M059J (cell line): ENCODE data around the gene PRDX5. TPM values are rescaled to one million over a fixed set of nuclear protein-coding genes. Genes with fewer than 3 reads are reported as not detected.
"Not testable (repeated sequence)": the region's sequence is repeated elsewhere in the genome, so short reads cannot be mapped to it uniquely, and the experiment has no call there.

Experiments used
- DNase-seq: peaks from one replicate; pipeline ENCODE4 v3.0.0-alpha.2; 2012; ENCODE audit warnings: low read depth
- total RNA-seq: library from RNA; depleted of rRNA; stranded (reverse); fragments of >200 nt; shearing (Covaris generic); gene quantifications from 2 replicates; pipeline ENCODE4 v1.2.3, GENCODE V29; 2014

The PRDX5 gene
- total RNA-seq, 1 experiment from 2014 or later = 260 TPM

GRCh38 chr11:64305691-64306562 is 12.0 kb upstream of the PRDX5 start:
- DNase-seq = peak; percentile 55

GRCh38 chr11:64306563-64306875 is 11.4 kb upstream of the PRDX5 start:
- no peak for DNase-seq

- DNase-seq = no peak
Observed at GRCh38 chr11:64306876-64307622, 10.9 kb upstream of the PRDX5 start.

- not testable (repeated sequence) for DNase-seq
Observed at GRCh38 chr11:64307795-64308194, 10.1 kb upstream of the PRDX5 start.

- DNase-seq = no peak
Observed at GRCh38 chr11:64312947-64313346, 5.0 kb upstream of the PRDX5 start.

GRCh38 chr11:64313491-64314145 is 4.3 kb upstream of the PRDX5 start:
- DNase-seq = no peak

- peak; percentile 27 for DNase-seq
Observed at GRCh38 chr11:64314146-64314804, 3.6 kb upstream of the PRDX5 start.

- DNase-seq = no peak
Observed at GRCh38 chr11:64314805-64315561, 2.9 kb upstream of the PRDX5 start.

GRCh38 chr11:64315667-64316526 is 2.0 kb upstream of the PRDX5 start:
- not testable (repeated sequence) for DNase-seq

GRCh38 chr11:64316672-64317324 is 1.1 kb upstream of the PRDX5 start:
- peak; percentile 68 for DNase-seq

- DNase-seq = peak; percentile 99
Observed at GRCh38 chr11:64317325-64317960, 478 bp upstream of the PRDX5 start, which contains the start of gene TRMT112. TSS of gene TRMT112 (minus strand) at chr11:64317559. CDS start at chr11:64317526, 33 bp downstream.

GRCh38 chr11:64318766-64319761 is 1.1 kb downstream of the PRDX5 start:
- no peak for DNase-seq

GRCh38 chr11:64320556-64320955 is 2.6 kb downstream of the PRDX5 start:
- no peak for DNase-seq

- no peak for DNase-seq
Observed at GRCh38 chr11:64321026-64321425, 3.1 kb downstream of the PRDX5 start.

- peak; percentile 78 for DNase-seq
Observed at GRCh38 chr11:64321533-64321932, 3.6 kb downstream of the PRDX5 start.

- DNase-seq = no peak
Observed at GRCh38 chr11:64322925-64323260, 5.0 kb downstream of the PRDX5 start.

- no peak for DNase-seq
Observed at GRCh38 chr11:64323373-64323772, 5.5 kb downstream of the PRDX5 start.

- DNase-seq = not testable (repeated sequence)
Observed at GRCh38 chr11:64323984-64324383, 6.1 kb downstream of the PRDX5 start.
